Hematopoietic multipotent progenitor cell treated with erythropoietin and hydrocortisone succinate and interleukin-3 and kit ligand, for 4 days (in vitro differentiated cells): Measurements from ENCODE around the gene GMEB2.
A peak's percentile ranks its signal among the peaks of the same experiment; 100 is the strongest.

Experiments
- DNase-seq: peaks from one replicate; pipeline ENCODE4 v3.0.0-alpha.2; 2015

GMEB2 gene

DNA sequence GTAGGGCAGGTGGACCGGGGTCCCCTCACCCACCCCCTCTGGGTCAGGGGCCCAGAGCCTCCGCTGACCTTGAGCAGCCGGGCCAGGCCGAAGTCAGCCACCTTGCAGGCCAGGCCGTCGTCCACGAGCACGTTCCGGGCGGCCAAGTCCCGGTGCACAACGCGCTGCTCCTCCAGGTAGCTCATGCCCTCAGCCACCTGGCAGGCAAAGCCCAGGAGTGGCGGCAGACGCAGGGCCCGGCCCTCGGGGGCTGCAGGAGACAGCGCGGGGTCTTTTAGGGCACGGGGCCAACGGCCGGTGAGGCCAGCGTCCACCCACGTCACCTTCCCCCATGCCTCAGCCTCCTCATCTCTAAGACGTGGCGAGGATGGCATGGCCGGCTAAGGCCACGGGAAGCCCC, 85.5 kb downstream of the GMEB2 start:
- DNase-seq: no peak

DNA sequence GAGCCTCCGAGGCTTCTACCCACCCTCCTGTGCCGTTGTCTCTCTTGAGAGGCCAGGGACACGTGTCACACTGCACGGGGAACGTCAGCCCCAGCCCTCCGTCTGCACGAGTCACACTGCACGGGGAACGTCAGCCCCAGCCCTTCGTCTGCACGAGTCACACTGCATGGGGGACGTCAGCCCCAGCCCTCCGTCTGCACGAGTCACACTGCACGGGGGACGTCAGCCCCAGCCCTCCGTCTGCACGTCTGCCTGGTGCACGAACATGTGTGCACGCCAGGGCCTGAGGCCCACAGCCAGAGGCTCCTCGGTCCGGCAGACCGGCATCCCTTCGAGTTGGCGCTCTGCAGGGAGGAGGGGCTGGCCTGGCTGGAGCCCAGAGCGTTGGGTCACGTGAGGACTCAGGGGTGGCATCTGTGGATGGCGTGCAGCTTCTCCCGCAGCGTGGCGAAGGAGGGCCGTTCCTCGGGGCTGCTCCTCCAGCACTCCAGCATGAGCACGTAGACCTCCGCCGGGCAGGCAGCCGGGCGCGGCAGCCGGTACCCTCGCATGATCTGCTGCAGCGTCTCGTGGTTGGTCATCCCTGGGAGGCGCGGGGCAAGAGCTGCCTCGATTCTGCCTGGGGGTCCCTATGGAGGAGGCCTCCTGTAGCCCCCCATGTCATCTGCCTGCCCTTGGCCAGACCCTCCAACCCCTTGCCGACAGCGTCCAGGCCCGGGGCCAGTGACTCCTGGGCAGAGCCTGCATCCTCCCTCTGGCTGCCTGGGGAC, 86.3 kb downstream of the GMEB2 start:
- no peak for DNase-seq

DNA sequence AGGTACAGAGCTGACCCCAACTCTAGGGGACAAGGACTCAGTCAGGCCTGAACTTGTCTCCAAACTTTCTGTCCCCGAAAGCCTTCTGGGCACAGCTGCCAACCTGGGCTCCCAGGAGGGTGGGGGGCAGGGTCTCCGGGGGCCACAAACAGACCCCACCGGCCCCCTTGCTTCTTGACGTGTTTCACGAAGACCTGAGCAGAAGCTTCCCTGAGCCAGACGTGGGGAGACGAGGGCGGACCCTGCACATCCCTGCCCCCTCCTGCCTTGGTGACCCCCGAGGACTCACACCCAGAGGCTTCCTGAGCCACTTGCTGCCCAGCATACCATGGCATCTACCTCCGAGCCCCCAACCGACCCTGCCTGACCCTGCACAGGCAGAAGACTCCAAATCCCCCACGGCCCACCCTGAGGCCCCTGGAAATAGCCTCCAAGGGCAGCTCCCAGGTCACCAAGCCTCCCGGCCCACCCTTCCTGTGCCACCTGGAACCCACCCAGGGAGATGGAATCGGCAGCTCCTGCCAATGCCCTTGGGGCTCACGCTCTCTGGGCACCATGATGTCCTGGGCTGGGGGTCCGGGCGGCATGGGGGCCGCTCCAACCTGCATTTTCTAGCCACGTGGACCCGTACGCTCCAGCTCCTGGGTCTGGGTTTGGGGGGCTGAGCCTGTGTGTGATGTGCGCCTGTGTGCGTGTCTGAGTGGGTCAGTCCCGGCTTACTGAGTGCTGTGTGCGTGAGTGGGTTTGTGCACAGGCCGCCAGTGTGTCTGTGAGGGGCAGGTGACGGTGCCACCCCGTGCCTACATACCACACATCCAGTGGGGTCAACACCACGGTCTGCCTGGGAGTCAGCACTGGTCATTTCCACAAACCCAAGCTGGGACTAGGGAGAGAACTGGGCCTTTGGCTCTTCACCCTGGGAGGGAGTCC, 87.2 kb downstream of the GMEB2 start:
- no peak for DNase-seq

- DNase-seq: no peak
Measured at GRCh38 chr20:63539092-63539430, 87.8 kb downstream of the GMEB2 start.

DNA sequence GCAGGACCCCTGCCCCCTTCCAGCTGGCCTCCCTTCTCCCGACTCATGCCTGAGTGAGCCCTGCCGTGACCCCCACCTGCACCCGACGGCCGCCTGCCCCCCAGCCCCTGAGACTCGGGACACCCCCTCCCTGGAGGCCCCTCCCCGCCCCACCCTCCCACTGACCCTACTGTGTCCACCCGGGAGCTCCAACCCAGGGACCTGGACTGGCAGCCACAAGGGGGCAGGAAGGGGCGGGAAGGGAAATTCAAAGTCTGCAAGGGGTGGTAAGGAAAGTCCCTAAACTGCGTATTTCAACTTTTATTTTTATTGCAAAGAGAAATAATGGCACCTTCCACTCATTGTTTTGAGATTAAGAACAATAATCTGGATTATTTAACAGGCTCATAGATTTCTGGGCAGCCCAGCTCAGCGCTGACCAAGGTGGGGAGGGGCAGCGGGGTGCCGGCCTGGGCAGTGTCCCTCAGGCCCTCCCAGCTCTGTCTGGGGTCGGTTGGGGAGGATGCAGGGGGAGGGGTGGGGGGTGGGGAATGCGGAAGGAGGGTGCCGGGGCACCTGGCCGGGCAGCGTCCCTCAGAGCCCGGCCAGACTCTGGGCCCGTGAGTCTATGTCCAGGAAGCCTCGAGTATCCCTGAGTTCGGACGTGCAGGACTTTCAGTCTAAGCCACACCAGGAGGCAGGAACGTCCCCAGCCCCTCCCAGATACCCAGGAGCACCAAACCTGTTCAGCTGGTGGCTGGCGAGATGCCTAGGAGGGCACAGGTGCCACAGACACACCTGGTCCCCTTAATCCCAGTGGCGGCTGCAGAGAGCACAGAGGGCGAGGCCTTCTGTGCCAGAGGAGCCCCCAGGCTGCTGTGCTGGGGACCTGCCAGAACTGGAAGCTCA, 88.5 kb downstream of the GMEB2 start:
- peak; percentile 41 for DNase-seq
